Fibroblast of upper back skin (primary cell): ENCODE measurements around the gene SIGLEC11.
A peak's percentile ranks its signal among the peaks of the same experiment; 100 is the strongest.
"Not testable (repeated sequence)": the region's sequence is repeated elsewhere in the genome, so short reads cannot be mapped to it uniquely, and the experiment has no call there.

Experiments
- DNase-seq: peaks from one replicate; pipeline ENCODE4 v3.0.0-alpha.2; 2013

SIGLEC11 gene

GRCh38 chr19:49924881-49925210 lies 36.1 kb downstream of the SIGLEC11 start:
- DNase-seq: not testable (repeated sequence)

GRCh38 chr19:49924004-49924880 lies 36.7 kb downstream of the SIGLEC11 start:
- DNase-seq: peak; percentile 75

- no peak for DNase-seq
These were observed 37.6 kb downstream of the SIGLEC11 start for GRCh38 chr19:49923055-49924003.

GRCh38 chr19:49921871-49922795 lies 38.8 kb downstream of the SIGLEC11 start:
- DNase-seq: peak; percentile 69

- DNase-seq: no peak
These were observed 40.2 kb downstream of the SIGLEC11 start for GRCh38 chr19:49920624-49921363.

GRCh38 chr19:49918089-49918488 lies 42.9 kb downstream of the SIGLEC11 start:
- no peak for DNase-seq

- DNase-seq: no peak
These were observed 43.9 kb downstream of the SIGLEC11 start for GRCh38 chr19:49916839-49917733.

GRCh38 chr19:49915271-49915670 lies 45.7 kb downstream of the SIGLEC11 start:
- DNase-seq: no peak

- DNase-seq: no peak
These were observed 47.3 kb downstream of the SIGLEC11 start for GRCh38 chr19:49913720-49914119.

GRCh38 chr19:49912965-49913685 lies 47.8 kb downstream of the SIGLEC11 start:
- DNase-seq: no peak

- DNase-seq: no peak
These were observed 49.4 kb downstream of the SIGLEC11 start for GRCh38 chr19:49911381-49912145.

GRCh38 chr19:49910179-49910578 lies 50.8 kb downstream of the SIGLEC11 start:
- DNase-seq: no peak

- DNase-seq: no peak
These were observed 52.2 kb downstream of the SIGLEC11 start for GRCh38 chr19:49908480-49909420.

- no peak for DNase-seq
These were observed 53.1 kb downstream of the SIGLEC11 start for GRCh38 chr19:49907745-49908446.

GRCh38 chr19:49906879-49907564 lies 54.0 kb downstream of the SIGLEC11 start:
- DNase-seq: no peak

- DNase-seq: no peak
These were observed 56.8 kb downstream of the SIGLEC11 start for GRCh38 chr19:49904136-49904535.
